GM12878 (cell line): ENCODE measurements around the gene MAT2B. TPM values are rescaled to one million over a fixed set of nuclear protein-coding genes. Genes with fewer than 3 reads are reported as not detected.

Source experiments
- ATAC-seq: fragments of 200-7000 bp; cut with Tn5 transposase; 3 replicates; pipeline ENCODE4 v1.9.1; 2020; ENCODE audit warnings: mild to moderate bottlenecking, moderate library complexity
- BruUV-seq: library from RNA; stranded (reverse); fragments of 400-500 nt; replicated peaks from 2 replicates; lab custom pipeline; 2021; lab: Mats Ljungman, UMichigan
- CTCF ChIA-PET: fragments of 300-600 bp; sonication (Branson Sonifier 250); formaldehyde crosslinking; extraction: SDS; loops from one replicate; lab custom pipeline; 2021; ENCODE audit warnings: inconsistent platforms; lab: Yijun Ruan, JAX
- POLR2A ChIA-PET: fragments of 350-600 bp; formaldehyde crosslinking; extraction: SDS; loops from one replicate; lab custom pipeline; 2021; ENCODE audit warnings: inconsistent platforms; lab: Charles Lee
- RAD21 ChIA-PET: fragments of 300-600 bp; sonication (Branson Sonifier 250); formaldehyde crosslinking; loops from one replicate; lab custom pipeline; 2023; ENCODE audit warnings: antibody characterized with exemption; ENCODE audit not compliant: unreplicated experiment; lab: Charles Lee
- SMC1A ChIA-PET: fragments of 300-600 bp; sonication (Branson Sonifier 250); formaldehyde crosslinking; loops from one replicate; lab custom pipeline; 2023; ENCODE audit not compliant: unreplicated experiment, uncharacterized antibody; lab: Charles Lee
- DNase-seq: peaks from one replicate; pipeline ENCODE4 v3.0.0-alpha.2; 2011; ENCODE audit warnings: low read depth, low spot score
- FAIRE-seq: peaks from 3 replicates; lab custom pipeline; 2011; peaks lifted over from hg19 to GRCh38; lab: Jason Lieb, UNC
- H2AFZ ChIP-seq: 2 replicates; pipeline ENCODE4 v1.6.0; 2011; ENCODE audit warnings: low read depth, low read length, control low read depth; ENCODE audit not compliant: control insufficient read depth
- H3K27ac ChIP-seq: 2 replicates; pipeline ENCODE4 v1.5.1; 2011; ENCODE audit warnings: control low read depth; ENCODE audit not compliant: control insufficient read depth, insufficient read depth
- H3K27me3 ChIP-seq, 2 experiments: replicated peaks in 1 of 2; 2 replicates each; pipeline versions ENCODE4 v1.6.0 to v1.6.1; 2011; ENCODE audit warnings: low read length in 1 of 2; ENCODE audit not compliant: control insufficient read depth in 2 of 2, insufficient read depth in 2 of 2
- H3K36me3 ChIP-seq, 2 experiments: 2 replicates each; pipeline ENCODE4 v1.5.1; 2011; ENCODE audit warnings: low read length in 1 of 2; ENCODE audit not compliant: control insufficient read depth in 2 of 2, insufficient read depth in 2 of 2
- H3K4me1 ChIP-seq: 2 replicates; pipeline ENCODE4 v1.6.1; 2011; ENCODE audit warnings: mild to moderate bottlenecking, low read length, moderate library complexity, mixed read lengths; ENCODE audit not compliant: control insufficient read depth, insufficient read depth
- H3K4me2 ChIP-seq: 2 replicates; pipeline ENCODE4 v1.6.0; 2011; ENCODE audit warnings: control low read depth; ENCODE audit not compliant: control insufficient read depth, insufficient read depth
- H3K4me3 ChIP-seq: fragments of 200-600 bp; sonication (generic); 2 replicates; pipeline ENCODE4 v1.5.1; 2016
- H3K79me2 ChIP-seq: 2 replicates; pipeline ENCODE4 v1.6.0; 2011; ENCODE audit warnings: low read length; ENCODE audit not compliant: control insufficient read depth, insufficient read depth
- H3K9ac ChIP-seq: 2 replicates; pipeline ENCODE4 v1.8.0; 2011; ENCODE audit warnings: low read length, control low read depth, mixed read lengths; ENCODE audit not compliant: control insufficient read depth, insufficient read depth
- H3K9me3 ChIP-seq: replicated peaks from 3 replicates; pipeline ENCODE4 v1.5.1; 2011; ENCODE audit warnings: mild to moderate bottlenecking, low read length; ENCODE audit not compliant: control insufficient read depth, insufficient read depth
- H4K20me1 ChIP-seq: 2 replicates; pipeline ENCODE4 v1.6.0; 2011; ENCODE audit not compliant: control insufficient read depth, insufficient read depth
- CBFB ChIP-seq: IDR thresholded peaks from 2 replicates; pipeline ENCODE4 v1.6.1; 2016; ENCODE audit warnings: antibody characterized with exemption, low read depth
- CREB1 ChIP-seq: IDR thresholded peaks from 2 replicates; pipeline ENCODE4 v1.6.1; 2012; ENCODE audit warnings: low read depth, mild to moderate bottlenecking, inconsistent platforms
- E2F4 ChIP-seq: IDR thresholded peaks from 2 replicates; pipeline ENCODE4 v1.6.1; 2012; ENCODE audit warnings: low read depth, low read length, improper control_type of control experiment
- E4F1 ChIP-seq: fragments of 450-650 bp; IDR thresholded peaks from 2 replicates; pipeline ENCODE4 v1.6.1; 2018; ENCODE audit warnings: borderline replicate concordance, mild to moderate bottlenecking; ENCODE audit not compliant: partially characterized antibody
- KDM1A ChIP-seq: fragments of 200-600 bp; sonication (generic); IDR thresholded peaks from 2 replicates; pipeline ENCODE4 v1.6.1; 2016; ENCODE audit warnings: borderline replicate concordance
- SIX5 ChIP-seq: IDR thresholded peaks from 2 replicates; pipeline ENCODE4 v1.6.1; 2011; ENCODE audit warnings: mild to moderate bottlenecking, low read depth, low read length, moderate library complexity; ENCODE audit not compliant: severe bottlenecking
- SKIL ChIP-seq: fragments of 450-650 bp; IDR thresholded peaks from 2 replicates; pipeline ENCODE4 v1.6.1; 2017; ENCODE audit warnings: mild to moderate bottlenecking, low read depth, inconsistent platforms; ENCODE audit not compliant: poor library complexity, severe bottlenecking
- ZBED1 ChIP-seq: IDR thresholded peaks from 2 replicates; pipeline ENCODE4 v1.6.1; 2016; ENCODE audit warnings: borderline replicate concordance
- WGBS: methylation state at CpG from one replicate; pipeline ENCODE4 v1.1.6; 2016; ENCODE audit warnings: low lambda C conversion rate; ENCODE audit not compliant: insufficient replicate concordance, insufficient coverage; ENCODE audit errors: missing lambda C conversion rate; 5-methylcytosine and 5-hydroxymethylcytosine counted together
- in situ Hi-C: fragments of 300-500 bp; cut with MboI; formaldehyde crosslinking; loops from 9 replicates; pipeline ENCODE4 v1.14.3; 2018; ENCODE audit warnings: mixed read lengths
- intact Hi-C: fragments of 100-400 bp; cut with micrococcal nuclease; formaldehyde crosslinking; loops from one replicate; pipeline ENCODE4 v1.14.2; 2022; ENCODE audit not compliant: unreplicated experiment
- polyA plus RNA-seq, 11 experiments: library from polyadenylated mRNA; depleted of rRNA in 4 of 11; unstranded in 6 of 11; stranded (reverse) in 5 of 11; fragments of >200 nt; fragmentation: Nextera tagmentation in 4 of 11; fragmentation: Illumina TruSeq in 1 of 11; extraction: Ambion mirVana in 4 of 11; extraction: Trizol in 1 of 11; gene quantifications; 1 replicate in 1 of 11; 2 replicates in 10 of 11; pipeline versions ENCODE4 v1.2.1 to v1.2.3, GENCODE V29; 2011 to 2016; ENCODE audit warnings: inconsistent platforms in 2 of 11, missing spikeins in 2 of 11, low read depth in 1 of 11
- total RNA-seq, 4 experiments: library from RNA; depleted of rRNA in 3 of 4; stranded (reverse); fragments of >200 nt in 3 of 4; fragmentation: Illumina TruSeq in 1 of 4; extraction: Trizol in 1 of 4; gene quantifications; 2 replicates each; pipeline versions ENCODE4 v1.2.1 to v1.2.3, GENCODE V29; 2013 to 2021

Gene MAT2B
- total and polyA plus RNA-seq, 10 of the 15 experiments (the other 5 are each of a cell fraction or from before 2014, with no cell fraction given), result 43.2 to 122 (median 63.7) TPM

- no peak for TF ChIP-seq SKIL
- TF ChIP-seq KDM1A, result no peak
- no peak for TF ChIP-seq E4F1
- no peak for TF ChIP-seq CREB1
- no peak for TF ChIP-seq E2F4
- no peak for TF ChIP-seq SIX5
These were observed 38.6 kb downstream of the MAT2B start (continued) for GRCh38 chr5:163544041-163544440.

GRCh38 chr5:163544836-163545235 lies 39.4 kb downstream of the MAT2B start:
- in situ Hi-C loops, result no loop called here
- ChIA-PET RAD21 (no interaction called here), SMC1A (no interaction called here), CTCF (no interaction called here)
- 37% methylated on average over 4 of the region's 4 CpGs for WGBS
- Histone ChIP-seq H3K79me2 (no peaks in the 10 kb centered on the region), H3K9me3 (no peaks in the 10 kb centered on the region), H3K4me3 (no peak overlapping the region), H3K9ac (no peak overlapping the region), H3K27me3 (0 out of 4 replicates have a peak, but pooled peaks cover 0 to 3% of the 10 kb centered on the region in 2 experiments), H4K20me1 (no peaks in the 10 kb centered on the region), H3K4me2 (no peak overlapping the region), H2AFZ (no peak overlapping the region)
- BruUV-seq, result no TSS peak
- FAIRE-seq, result no peak
- no peak for ATAC-seq
- TF ChIP-seq ZBED1, result no peak
- no peak for TF ChIP-seq CBFB
- TF ChIP-seq, all 136 proteins: peak for 0
- Histone ChIP-seq H3K27ac (no peak overlapping the region), H3K36me3 (no peaks in the 10 kb centered on the region), H3K4me1 (no peaks in the 10 kb centered on the region)
- POLR2A ChIA-PET, result no interaction called here
- intact Hi-C loops, result no loop called here
- DNase-seq, result no peak
